Stimulated activated CD4-positive, alpha-beta T cell treated with anti-CD3 and anti-CD28 coated beads, Interleukin-2, amount 100 ng/mL, for 4 hours (primary cell): ENCODE results near the gene SYNPO.

Experiments
- DNase-seq: peaks from one replicate; pipeline ENCODE4 v3.0.0-alpha.2; 2020; ENCODE audit warnings: low read depth

Gene SYNPO

DNA sequence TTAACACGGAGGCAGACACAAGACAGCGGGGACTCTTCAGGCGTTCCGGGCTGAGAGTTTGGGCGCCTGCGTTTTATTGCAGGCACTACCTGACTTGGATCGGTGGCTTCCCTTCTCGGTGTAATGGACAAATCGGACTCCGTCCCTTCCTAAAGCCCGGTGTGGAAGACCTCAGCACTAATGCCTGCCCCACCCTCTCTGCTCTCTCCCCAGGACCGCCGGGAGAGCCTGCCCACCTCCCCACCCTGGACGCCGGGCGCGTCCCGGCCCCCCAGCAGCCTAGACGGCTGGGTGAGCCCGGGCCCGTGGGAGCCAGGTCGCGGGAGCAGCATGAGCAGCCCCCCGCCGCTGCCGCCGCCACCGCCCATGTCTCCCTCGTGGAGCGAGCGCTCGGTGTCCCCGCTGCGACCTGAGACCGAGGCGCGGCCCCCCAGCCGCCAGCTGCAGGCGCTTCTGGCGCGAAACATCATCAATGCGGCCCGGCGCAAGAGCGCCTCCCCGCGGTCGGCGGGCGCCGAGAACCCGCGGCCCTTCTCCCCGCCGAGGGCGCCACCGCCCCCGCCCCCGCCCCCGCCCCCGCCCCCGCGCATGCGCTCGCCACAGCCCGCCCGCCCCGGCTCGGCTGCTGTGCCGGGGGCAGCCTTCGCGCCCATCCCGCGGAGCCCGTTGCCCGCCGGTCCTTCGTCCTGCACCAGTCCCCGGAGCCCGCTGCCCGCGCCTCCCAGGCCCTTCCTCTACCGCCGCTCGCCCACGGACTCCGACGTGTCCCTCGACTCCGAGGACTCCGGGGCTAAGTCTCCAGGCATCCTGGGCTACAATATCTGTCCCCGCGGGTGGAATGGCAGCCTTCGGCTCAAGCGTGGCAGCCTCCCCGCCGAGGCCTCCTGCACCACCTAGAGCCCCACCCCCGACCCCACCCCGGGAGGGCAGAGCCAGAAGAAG, 16.0 kb downstream of the SYNPO start:
- DNase-seq = peak; percentile 60

DNA sequence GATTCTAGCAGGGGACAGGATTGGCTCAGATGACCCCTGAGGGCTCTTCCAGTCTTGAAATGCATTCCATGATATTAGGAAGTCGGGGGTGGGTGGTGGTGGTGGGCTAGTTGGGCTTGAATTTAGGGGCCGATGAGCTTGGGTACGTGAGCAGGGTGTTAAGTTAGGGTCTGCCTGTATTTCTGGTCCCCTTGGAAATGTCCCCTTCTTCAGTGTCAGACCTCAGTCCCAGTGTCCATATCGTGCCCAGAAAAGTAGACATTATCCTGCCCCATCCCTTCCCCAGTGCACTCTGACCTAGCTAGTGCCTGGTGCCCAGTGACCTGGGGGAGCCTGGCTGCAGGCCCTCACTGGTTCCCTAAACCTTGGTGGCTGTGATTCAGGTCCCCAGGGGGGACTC, 17.7 kb downstream of the SYNPO start:
- DNase-seq = no peak

DNA sequence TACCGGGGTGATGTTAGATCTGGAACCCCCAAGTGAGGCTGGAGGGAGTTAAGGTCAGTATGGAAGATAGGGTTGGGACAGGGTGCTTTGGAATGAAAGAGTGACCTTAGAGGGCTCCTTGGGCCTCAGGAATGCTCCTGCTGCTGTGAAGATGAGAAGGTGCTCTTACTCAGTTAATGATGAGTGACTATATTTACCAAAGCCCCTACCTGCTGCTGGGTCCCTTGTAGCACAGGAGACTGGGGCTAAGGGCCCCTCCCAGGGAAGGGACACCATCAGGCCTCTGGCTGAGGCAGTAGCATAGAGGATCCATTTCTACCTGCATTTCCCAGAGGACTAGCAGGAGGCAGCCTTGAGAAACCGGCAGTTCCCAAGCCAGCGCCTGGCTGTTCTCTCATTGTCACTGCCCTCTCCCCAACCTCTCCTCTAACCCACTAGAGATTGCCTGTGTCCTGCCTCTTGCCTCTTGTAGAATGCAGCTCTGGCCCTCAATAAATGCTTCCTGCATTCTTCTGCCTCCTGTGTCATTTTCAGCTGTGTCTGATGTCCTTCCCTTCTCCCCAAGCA, 18.3 kb downstream of the SYNPO start:
- no peak for DNase-seq

DNA sequence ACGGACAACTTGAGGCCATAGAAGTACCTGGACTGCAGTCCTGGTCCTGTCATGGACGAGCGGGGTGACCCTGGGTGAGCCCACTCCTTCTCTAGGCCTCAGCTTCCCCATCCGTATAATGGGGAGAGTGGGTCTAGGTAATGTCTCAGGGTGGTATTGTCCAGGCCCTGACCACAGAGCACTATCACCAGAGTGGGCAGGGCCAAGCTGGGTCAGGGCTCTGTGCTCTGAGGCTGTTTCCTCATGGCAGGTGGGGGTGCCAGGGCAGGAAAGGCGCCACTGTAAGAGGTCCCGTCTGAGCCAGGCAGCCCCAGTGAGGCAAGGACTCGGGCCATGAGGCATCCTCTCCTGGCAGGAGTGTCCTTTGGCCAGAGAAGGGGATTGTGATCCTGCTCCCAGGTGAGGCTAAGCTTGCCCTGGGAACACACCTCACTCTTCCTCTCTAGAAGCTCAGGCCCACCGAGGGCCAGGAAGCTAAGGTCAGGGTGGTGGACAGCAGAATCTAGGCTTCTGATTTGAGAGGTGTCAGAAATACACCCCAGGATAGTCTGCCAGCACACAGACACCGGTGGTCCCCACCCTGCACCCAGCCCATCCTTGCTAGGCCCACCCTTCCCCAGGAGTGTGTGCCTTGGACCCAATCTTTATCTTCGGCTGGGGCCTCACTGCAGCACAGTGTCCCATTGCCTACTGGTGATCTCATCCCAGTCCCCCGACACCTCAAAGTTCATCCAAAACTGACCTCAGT, 19.1 kb downstream of the SYNPO start:
- DNase-seq = no peak

DNA sequence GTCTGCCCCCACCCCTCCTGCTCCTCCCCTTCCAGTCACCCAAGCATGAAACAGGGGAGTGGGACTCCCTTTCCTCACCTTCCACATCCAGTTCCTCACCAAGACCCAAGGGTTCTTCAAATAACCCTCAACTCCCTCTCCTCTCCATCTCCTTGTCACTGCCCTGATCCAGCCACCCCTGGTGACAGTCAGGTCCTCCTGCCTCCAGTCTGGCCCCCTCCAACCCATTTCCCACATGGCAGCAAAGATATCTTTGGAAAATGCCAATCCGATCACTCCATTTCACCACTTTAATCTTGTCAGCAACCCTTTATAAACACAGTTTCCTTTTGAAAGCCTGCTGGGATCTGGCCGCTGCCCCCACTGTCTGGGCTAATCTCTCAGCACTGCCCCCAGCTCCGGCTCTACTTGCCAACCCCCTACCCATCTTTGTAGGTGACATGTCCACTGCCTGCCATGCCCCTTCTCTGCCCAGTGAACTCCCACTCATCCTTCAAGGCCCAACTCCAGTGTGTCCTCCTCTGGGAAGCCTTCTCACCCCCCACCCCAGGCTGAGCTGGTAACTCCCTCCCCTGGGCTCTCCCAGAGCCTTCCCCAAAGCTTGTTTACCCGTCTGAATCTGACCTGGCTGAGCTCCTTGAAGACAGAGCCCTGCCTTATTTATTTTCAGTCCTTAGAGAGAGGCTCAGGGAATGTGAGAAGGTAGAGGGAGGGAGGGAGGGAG, 19.8 kb downstream of the SYNPO start:
- no peak for DNase-seq

DNA sequence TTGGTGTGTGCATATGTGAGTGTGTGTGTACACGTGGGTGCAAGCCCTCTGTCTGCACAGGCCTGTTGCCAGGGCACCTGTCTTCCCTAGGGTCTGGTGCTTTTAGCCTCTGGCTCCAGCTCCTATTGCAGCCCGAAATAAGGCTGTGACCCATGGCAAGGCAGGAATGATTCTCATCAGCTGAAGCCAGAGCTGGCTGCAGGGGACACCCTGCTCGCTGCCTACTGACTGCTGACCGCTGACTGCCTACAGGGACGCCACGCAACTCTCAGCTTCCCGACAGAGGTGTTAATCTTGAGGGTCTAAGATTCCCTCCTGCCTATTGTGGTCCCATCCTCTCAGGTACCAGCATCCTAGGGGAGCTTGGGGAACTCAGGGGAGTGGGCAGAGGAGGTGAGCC, 20.6 kb downstream of the SYNPO start, which contains the start of gene MYOZ3:
TSS of gene MYOZ3 (plus strand) at position 166 of the 400 bp plus-strand sequence. CDS start 1,691 bp downstream, outside the sequence.
- DNase-seq = no peak

DNA sequence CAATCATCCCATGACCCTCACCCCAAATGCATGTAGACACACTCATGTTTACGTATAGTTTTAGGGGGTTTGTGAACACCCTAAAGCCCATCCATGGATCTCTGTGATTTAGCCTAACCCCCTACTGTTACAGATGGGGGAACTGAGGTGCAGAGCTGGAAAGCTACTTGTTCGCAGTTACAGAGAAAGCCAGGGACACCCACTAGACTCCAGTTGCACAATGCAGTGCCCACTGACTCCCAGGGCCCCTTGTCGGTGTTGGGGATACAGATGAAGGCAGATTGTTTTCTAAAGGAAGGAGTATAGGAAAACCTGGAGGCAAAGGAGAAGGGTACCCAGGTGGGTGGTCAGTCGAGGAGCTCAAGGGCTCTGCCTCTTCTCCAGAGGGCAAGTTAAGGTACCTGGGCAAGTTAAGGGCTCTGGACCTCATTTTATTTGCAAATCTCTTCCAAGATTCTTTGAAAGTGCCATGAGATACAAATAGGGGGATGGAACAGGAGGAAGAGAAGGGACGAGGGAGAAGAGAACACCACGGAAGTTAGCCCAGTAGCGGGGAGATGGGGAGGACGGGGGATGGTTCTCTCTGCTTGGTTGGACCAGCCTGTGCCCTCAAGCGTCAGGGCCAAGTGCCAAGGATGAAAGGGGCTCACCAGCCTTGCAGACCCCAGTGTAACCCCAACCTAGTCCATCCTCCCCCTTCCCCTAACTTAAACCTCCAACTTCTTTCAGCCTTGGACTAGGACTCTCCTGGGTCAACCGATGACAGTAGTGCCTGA, 21.5 kb downstream of the SYNPO start:
- DNase-seq = no peak

DNA sequence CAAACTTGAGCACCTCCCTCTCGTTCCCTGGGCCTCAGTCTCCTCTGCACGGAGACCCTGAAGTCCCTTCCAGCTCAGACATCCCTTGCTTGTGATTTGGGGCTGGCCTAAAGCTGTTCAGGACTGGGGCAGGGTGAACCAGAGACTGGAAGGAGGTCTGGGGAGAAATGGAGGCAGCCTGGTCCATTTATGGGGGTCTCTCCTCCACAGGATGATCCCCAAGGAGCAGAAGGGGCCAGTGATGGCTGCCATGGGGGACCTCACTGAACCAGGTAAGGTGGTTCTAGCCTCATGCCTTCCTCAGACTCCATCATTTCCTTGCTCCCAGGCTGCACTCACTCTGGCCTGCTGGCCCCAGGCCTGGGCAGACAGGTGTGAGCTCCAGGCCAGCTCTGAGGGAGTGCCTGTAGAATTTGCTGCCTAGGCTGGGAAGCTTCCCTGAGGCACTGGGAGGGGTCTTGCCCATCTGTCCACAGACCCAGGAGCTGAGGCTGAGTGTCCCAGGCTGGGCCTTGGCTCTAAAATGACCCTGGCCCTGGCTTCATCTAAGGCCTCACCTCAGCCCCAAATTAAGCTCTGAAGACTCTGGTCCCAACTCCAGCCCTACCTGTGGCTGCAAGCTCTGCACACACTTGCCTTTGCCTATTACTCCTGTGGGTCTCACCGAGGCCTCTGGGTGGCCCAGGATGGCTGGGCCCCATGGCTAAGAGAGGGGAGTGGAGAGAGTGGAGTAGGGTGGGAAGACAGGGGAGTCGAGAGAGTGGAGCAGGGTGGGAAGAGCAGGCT, 22.5 kb downstream of the SYNPO start:
- DNase-seq = no peak

DNA sequence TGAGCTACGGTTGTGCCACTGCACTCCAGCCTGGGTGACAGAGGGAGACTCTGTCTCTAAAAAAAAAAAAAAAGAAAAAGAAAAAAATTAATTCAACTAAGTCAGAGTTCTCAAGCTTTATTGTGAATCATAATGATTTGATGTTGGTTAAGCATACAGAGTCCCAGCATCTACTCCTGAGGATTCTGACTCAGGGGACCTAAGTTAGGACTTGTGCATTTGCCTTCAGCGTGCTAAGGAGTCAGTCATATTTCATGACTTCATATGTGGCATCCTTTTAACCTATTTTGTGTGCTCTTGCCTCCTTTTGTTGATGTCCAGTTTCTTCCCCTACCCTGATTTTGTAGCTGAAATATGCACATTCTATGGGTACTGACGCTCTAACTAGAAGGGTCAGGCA, 23.5 kb downstream of the SYNPO start:
- no peak for DNase-seq

DNA sequence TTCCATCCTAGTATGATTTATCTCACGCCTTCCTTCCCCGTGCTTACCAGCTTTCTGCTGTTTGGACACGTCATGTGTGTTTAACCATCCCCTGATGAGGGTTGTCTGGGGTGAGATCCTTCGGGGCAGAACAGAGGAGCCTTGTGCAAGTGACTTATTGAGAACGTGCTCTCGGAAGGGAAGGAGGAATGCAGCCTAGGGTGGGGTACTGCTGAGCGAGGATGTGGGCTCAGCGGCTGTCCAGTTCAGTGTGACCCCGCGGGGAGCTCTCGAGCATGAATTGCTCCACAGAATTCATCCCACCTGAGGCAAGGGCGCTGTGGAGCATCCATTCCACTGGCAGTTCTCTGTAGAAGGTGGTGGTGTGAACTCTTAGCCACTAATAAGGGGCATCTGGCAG, 24.6 kb downstream of the SYNPO start:
- no peak for DNase-seq

DNA sequence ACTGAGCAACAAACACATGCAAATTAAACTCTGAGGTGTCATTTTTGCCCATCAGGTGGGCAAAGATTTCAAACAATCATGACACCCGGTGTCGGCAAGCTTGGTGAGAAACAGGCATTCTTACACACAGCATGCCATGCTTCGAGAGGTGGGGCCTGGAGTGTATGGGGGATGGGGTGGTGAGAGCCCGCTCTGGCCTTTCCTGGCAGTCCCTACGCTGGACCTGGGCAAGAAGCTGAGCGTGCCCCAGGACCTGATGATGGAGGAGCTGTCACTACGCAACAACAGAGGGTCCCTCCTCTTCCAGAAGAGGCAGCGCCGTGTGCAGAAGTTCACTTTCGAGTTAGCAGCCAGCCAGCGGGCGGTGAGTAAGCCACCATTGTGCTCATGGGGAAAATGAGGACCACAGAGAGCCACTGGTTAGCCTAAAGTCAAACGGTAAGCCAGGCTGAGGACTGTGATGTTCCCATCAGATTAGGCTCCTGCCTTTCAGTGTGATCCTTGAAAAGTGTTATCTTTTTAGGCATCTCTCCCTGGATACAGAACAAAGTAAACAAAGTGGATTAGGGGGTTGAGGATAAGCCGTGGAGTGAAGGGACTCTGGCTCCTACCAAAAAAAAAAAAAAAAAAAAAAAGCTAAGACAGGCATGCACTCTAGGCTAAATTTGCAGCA, 30.0 kb downstream of the SYNPO start:
- no peak for DNase-seq

DNA sequence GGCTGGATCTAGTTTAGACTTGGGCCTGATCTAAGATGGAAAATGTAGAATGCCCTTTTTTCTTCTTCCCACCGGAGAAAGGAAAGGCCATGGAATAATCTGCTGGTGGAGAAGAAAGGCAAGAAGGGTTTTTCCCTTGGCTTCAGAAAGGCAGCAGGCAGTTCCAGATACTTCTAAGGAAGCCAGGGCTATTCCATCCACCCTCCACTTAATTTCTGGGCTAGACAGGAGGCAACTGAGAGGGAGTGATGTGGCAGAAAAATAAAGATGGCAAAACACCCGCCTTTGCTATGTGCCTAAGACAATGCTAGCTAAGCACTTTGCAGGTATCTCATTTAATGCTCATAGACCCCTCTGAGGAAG, 30.5 kb downstream of the SYNPO start:
- no peak for DNase-seq

DNA sequence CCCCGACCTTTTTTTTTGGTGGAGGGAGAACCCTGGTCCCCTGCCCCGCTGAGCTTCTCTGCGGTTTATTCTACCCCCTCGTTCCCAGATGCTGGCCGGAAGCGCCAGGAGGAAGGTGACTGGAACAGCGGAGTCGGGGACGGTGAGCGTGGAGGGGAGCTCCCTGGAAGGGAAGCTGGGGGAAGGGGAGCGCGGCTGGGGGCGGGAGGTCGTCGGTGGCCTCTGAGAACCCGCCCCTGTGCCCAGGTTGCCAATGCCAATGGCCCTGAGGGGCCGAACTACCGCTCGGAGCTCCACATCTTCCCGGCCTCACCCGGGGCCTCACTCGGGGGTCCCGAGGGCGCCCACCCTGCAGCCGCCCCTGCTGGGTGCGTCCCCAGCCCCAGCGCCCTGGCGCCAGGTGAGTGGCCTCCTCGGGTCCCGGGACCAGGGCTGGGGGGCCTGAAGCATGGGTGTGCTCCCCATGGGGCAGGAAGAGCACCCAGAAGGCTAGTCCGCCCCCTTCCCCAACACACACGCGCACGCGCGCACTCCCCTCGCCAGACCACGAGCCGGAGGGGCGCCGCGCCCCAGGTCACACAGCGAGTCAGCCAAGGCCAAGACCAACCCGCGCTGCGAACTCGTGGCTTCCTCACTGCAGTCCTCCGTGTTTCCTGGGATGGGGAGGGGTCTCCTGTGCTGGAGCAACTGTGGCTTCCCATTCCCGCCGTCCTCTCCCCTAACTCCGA, 31.2 kb downstream of the SYNPO start:
- no peak for DNase-seq

DNA sequence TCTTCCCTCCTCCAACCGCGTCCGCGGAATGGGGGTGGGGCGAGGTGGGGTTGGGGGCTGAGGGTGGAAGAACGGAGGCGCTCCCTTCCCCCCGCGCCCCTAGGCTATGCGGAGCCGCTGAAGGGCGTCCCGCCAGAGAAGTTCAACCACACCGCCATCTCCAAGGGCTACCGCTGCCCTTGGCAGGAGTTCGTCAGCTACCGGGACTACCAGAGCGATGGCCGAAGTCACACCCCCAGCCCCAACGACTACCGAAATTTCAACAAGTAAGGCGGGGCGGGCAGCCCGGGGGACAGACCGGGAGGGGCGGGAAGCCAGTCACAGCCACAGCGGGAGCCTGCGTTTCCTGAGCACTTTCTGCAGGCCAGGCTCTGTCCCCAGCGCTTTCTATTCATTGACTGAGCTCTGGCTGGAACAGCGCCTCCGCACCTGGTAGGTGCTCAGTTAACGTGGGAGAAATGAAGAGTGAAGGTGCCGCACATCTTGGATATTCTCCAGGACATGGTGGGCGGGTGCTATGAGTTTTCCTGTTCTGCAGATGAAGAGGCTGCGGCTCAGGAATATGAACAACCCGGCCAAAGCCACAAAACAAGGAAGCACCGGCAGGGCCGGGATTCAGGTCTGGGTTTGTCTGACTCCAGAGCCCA, 31.9 kb downstream of the SYNPO start:
- DNase-seq = no peak

DNA sequence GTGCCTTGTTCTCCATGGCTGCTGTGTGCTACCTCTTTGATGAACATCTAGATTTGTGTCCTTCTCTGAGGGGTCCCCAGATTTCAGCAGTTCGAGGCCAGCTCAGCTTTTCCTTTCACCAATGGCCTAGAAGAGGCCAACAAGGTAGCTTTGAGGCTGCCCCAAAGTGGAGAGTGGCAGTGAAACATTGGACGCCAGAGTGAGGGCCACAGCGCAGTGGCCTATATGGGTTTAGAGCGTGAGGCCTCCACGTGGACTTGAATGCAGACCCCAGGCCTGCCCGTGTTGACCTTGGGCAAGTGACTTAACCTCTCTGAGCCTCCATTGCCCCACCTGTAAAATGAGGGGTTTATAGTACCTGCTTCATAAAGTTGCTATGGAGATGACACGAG, 32.4 kb downstream of the SYNPO start:
- DNase-seq = no peak

DNA sequence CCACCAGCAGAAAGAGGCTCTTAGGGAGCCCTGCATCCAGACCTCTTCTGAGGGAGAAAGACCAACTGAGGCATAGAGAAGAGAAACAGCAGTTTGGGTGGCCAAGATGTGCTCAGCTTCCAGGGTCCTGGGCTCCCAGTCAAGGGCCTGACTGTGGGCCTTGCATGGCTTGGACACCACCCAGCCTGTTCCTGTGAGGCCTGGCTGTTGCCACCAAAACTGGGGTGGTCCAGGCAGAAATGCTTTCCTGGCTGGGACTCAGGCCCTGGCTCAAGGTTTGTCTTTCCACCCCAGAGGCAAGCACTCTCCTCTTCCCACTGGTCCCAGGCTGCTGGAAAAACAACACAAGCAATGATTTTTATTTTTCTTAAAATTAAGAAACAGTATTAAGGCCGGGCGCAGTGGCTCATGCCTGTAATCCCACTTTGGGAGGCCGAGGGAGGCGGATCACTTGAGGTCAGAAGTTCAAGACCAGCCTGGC, 33.9 kb downstream of the SYNPO start:
- no peak for DNase-seq

DNA sequence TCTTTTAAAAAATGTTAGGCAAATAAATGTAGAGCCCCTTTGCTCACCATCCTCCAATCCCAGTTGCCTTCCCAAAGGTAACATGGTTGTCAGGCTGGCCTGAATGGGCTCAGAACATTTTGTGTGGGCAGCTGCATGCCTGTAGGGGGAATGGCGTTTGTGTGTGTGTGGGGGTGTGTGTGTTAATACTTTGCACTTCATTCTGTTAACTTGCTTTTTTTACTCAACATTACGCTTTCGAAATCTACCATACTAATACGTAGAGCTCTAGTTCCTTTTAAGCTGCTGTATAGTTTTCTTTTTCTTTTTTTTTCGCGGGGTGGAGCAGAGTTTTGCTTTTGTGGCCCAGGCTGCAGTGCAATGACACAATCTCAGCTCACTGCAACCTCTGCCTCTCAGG, 34.6 kb downstream of the SYNPO start:
- no peak for DNase-seq

DNA sequence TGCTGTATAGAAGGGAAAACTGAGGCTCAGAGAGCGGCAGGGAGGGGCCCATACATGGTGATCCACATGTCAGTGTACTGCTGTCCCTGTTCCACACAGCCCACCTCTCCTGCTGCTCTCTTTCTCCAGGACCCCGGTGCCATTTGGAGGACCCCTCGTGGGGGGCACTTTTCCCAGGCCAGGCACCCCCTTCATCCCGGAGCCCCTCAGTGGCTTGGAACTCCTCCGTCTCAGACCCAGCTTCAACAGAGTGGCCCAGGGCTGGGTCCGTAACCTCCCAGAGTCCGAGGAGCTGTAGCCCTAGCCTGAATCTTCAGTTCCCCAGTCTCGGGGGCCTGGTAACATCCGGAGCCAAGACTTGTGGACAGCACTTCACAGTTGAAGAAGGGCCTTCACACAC, 36.1 kb downstream of the SYNPO start:
- no peak for DNase-seq

DNA sequence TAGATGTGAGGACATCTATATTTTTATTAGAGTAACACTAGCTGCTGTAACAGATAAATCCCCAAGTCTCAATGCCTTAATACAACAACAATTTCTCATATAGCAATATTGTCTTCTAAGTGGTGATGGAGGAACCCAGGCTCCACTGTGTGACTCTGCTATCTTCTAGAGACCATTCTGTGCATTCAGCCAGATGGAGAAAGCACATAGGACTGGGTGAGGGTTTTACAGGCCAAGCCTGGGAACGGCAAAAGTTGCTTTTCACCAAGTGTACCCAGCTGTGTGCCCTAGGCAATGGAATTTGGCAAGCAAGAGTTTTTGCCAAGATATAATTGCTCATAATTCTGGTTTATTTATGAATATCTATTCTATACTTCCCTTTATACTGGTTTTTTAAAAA, 48.7 kb downstream of the SYNPO start:
- DNase-seq = no peak
